Raji (cell line): ENCODE results near the gene SHC4.

Experiments used
- POLR2A ChIP-seq: IDR thresholded peaks from 2 replicates; pipeline ENCODE4 v1.6.1; 2011; ENCODE audit warnings: low read depth, low read length, control low read depth; ENCODE audit not compliant: insufficient read depth

The SHC4 gene

GRCh38 chr15:48974882-48975281 is 11.2 kb upstream of the SHC4 start:
- TF ChIP-seq POLR2A, result no peak

DNA sequence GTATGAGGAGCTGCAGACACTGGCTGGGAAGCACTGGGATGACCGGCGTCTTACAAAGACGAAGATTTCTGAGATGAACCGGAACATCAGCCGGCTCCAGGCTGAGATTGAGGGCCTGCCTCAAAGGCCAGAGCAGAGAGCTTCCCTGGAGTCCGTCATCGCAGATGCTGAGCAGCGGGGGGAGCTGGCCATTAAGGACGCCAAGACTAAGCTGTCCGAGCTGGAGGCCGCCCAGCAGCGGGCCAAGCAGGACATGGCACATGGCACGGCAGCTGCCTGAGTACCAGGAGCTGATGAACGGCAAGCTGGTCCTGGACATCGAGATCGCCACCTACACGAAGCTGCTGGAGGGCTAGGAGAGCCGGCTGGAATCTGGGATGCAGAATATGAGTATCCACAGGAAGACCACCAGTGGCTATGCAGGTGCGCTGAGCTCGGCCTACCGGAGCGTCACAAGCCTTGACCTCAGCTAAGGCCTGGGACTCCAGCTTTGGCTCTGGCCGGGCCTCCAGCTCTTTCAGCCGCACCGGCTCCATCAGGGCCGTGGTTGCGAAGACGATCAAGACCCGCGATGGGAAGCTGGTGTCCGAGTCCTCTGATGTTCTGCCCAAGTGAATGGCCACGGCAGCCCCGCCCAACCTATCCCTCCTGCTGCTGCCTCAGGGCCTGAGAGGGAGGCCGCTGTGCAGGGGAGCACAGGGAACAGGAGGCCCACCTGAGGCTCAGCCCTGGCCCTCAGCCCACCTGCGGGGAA is 9.2 kb upstream of the SHC4 start:
- no peak for TF ChIP-seq POLR2A

- TF ChIP-seq POLR2A, result no peak
Measured at GRCh38 chr15:48968066-48968465, 4.3 kb upstream of the SHC4 start.

GRCh38 chr15:48967336-48967735 is 3.6 kb upstream of the SHC4 start:
- no peak for TF ChIP-seq POLR2A

GRCh38 chr15:48966595-48967301 is 3.0 kb upstream of the SHC4 start:
- no peak for TF ChIP-seq POLR2A

GRCh38 chr15:48965972-48966371 is 2.3 kb upstream of the SHC4 start:
- TF ChIP-seq POLR2A, result no peak

DNA sequence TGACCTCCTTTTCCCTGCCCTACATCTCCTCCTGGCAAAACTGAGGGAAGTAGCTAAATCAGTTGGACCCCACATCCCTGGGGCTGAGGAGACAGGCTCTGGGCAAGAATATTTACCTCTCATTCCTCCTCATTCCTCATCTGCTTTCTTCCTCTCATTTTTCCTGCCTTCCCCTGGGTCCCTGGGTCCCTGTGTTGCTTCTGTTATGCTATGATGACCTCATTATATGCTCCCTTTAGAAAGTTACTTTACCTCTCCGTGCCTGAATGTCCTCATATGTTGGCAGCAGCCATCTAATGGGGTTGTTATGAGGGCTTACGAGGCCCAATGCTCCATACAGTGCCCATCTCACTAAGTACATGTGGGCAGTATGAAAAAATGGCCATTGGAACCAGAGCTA is 1.2 kb upstream of the SHC4 start:
- TF ChIP-seq POLR2A, result no peak

DNA sequence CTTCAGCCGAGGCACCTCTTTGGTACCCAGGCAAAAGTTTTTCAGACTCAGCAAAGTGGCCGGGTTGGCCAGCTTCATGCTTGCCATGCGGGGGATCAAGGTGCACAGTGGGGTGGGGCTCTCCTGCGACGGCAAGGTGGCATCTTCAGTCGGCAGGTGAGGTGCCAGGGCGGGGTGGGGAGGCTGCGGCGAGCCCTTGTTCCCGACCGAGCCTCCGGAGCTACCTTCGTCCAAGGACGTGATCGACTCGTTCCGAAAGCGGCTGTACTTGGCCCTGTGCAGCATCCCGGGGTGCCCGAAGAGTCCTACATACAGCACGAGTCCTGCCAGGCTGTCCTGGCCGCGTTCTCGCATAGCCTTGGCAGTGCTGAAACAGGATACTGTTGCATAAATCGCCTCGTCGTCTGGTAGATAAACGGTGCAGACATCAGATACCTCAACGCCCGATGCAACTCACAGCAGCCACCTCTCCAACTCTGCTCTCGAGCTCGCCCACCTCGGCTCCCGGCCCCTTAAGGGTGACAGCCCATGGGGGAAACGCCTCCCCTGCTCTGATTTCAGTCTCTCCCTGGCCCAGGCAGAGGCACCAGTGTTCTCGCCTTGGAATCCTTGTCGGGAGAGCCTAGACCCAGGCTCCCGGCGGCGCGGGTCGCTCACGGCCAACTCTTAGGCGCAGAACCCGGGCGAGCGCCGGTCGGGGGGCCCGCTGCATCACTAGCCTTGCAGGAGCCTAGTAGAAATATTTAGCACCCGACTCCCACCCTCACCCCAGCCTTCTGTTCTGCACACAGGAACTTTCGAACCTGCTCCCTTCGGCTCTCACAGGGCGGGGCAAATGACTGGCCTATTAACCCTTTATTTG is 826 bp downstream of the SHC4 start:
- no peak for TF ChIP-seq POLR2A

DNA sequence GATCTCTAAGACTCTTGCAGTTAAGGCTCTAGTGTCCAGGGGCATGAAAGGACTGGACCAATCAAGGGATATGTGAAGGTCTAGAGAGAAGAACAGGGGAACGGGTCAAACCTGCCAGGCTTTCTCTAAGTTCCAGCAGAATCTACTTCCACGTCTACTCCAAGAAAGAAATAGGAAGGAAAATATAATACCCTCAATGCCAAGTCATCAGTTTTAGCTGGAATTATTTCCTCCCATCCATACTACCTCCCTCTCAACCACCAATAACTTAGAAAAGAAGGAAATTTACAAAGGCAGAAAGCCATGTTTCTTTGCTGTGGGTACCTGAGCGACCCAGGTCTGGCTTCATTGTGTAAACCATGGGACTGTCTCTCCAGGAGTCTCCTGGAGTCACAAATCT is 7.8 kb downstream of the SHC4 start:
- no peak for TF ChIP-seq POLR2A

- no peak for TF ChIP-seq POLR2A
Measured at GRCh38 chr15:48955370-48955769, 8.3 kb downstream of the SHC4 start.

GRCh38 chr15:48954538-48954937 is 9.2 kb downstream of the SHC4 start:
- TF ChIP-seq POLR2A, result no peak

DNA sequence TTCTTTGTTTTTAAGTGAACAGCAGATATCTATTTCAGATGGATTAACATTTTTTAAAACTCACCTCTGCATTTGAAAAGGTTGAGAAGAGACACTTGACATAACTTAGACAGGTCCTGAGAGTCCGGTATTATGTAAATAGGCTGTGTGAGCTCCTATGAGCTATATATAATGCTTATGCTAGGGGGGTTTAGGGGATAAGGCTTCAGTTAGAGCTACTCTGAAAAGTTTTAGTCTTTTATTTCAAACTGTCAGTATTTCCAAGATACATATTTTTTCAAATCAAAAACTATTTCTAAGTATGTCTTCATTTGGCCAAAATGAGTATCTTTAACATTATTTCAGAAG is 16.9 kb downstream of the SHC4 start:
- no peak for TF ChIP-seq POLR2A

DNA sequence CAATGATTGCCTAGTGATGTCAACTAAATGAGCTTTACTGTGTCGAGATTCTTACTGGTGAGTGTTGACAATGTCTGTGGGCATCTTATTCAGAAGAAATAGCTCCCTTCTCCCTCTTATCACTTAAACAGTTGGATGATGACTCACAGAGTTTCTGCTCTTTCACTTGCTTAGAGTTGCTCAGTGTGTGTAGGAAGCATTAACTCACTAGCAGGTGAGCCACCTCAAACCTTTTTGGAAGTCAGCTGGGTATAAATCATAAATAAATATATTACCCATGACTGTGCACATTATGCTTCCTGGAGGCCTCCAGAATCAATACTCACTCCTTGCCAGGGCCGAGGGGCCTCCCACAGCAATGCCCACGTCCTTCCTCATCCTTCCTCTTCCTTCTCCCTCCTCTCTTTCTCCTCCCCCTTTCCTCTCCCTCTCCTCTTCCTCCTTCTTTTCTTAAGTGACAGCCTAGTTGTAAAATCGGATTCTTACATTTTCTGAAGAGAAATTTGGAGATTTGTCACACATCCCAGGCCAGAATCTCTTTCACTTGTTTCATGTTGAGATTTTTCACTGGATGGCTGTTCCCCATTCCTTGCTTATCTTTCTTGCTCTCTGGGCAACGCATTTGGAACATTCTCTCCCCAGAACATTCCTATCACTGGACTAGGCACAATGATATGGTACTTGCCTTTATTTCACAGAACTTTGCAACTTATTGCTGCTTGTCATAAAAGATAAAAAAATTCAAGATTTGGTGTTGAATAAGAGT is 17.5 kb downstream of the SHC4 start:
- no peak for TF ChIP-seq POLR2A

DNA sequence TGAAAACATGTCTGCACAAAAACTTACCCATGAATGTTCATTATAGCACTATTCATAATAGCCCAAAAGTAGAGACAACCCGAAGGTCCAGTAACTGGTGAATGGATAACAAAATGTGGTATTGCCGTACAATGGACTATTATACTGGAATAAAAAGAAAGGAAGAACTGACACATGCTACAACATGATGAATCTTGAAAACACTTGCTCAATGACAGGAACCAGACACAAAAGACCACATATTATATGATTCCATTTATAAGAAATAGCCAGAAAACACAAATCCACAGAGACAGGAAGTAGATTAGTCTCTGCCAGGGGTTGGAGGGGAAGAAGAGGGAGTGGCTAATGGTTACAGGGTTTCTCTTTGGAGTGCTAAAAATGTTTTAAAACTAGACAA is 18.3 kb downstream of the SHC4 start:
- TF ChIP-seq POLR2A, result no peak

DNA sequence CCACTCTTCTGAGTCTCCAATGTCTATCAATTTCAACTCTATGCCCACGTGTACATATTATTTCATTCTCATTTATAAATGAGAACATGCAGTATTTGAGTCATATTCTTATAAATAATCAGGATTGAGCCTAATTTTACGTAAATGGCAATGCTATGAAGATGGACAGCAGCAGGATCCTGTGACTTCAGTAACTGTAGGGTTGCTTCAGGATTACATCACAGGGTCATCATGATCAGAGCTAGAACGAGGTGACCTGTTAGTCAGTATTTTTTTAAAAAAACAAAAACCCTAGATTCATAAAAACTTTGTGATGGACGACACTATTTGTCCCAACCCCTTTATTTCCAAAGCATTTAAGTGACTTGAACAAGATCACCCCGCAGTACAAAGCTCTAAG is 21.8 kb downstream of the SHC4 start:
- TF ChIP-seq POLR2A, result no peak

DNA sequence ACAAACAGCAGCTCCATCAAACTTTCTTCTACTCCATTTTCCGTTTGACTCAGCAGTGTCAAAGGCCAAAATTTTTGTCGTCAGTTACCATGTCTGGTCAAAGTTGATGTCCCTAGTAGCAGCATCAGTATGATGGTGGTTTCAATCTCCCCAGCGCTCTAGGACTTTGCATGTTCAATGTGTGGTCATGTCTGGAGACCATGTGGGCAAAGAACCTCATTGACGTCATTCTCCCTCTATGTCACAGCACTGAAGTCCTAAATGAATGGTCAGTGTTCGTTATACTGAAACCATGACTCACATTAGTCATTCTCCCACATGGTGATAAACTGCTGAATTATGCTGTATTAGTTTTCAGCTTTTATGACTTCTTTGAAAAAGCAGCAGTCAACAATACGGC is 23.2 kb downstream of the SHC4 start:
- no peak for TF ChIP-seq POLR2A

DNA sequence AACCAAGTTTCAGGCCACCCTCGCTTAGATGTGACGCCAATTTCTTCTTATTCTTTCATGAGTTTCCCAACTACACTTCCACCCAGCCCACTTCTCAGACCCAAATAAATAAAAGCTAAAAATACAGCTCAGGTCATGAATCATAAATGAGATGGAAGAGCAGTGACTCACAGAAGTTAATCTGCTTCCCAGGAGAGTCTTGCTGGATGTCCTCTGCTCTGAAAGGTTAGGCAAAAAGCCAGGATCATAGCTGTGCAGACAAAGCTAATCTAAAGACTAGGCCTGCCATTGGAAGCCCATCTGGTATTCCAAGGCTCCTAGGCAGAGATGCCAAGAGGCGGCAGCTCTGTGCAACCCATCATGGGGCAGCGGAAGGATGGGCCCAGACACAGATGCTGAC is 24.1 kb downstream of the SHC4 start:
- TF ChIP-seq POLR2A, result no peak
